T-helper 22 cell (primary cell): ENCODE measurements around the gene SAG.

ENCODE experiments used
- DNase-seq: peaks from one replicate; pipeline ENCODE4 v3.0.0-alpha.2; 2020; ENCODE audit warnings: low read depth

The SAG gene

DNA sequence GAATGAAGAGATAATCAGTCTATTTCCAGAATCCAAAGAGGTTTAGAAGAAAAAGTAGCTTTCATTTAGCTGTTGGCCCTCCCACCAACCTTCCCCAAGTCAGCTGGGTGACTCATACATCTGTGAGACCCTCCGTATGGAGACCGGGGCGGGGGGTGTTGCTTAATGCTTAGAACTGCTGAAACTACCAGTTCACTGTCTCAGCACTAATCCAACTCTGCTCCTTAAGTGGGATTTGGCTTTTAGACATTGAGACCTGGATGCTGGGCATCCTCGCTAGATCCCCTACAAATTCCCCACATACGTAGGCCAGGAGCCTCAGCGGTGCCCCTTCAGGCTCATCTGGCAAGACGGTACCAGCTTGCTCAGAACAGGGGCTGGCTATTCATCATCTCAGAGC, at the start of gene SAG:
Gene SAG (plus strand): TSS at position 252 of the 400 bp plus-strand sequence. CDS start 1,374 bp downstream, outside the sequence.
- no peak for DNase-seq

GRCh38 chr2:233258211-233258610, 49.4 kb upstream of the SAG start:
- DNase-seq = no peak

- no peak for DNase-seq
Measured at GRCh38 chr2:233259730-233260129, 47.9 kb upstream of the SAG start.

- no peak for DNase-seq
Measured at GRCh38 chr2:233260661-233261060, 47.0 kb upstream of the SAG start.

DNA sequence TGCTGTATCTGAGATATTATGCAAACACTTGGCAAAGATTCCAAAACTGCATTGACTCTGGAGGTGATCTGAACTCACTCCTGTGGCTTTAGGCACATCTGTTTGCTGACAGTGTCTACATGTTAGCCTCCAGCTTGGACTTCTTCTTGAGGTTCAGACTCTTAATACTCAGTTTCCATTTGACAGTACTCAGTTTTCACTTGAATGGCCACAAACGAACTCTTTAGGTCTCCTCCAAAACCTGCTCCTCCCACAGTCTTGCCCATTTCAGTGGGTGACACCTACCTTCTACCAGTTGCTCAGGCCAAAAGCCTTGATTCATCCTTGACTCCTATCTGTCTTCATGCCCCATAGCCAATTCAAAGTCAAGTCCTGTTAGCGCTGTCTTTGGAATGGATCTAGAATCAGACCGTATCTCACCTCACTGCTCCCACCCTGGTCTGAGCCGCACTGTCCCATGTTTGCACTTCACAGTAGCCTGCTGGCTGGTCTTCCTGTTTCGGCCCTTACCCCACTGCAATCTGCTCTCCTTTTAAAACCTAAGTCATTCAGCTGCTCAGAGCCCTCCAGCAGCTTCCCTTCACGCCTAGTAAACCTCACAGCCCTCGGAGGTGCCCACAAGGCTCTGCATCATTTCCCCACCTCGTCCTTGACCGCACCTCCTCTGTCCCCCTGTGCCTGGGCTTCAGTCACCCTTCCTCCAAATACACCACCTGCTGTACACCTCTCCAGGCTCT, 45.6 kb upstream of the SAG start:
- DNase-seq = no peak

GRCh38 chr2:233262562-233262961, 45.1 kb upstream of the SAG start:
- DNase-seq = no peak

- no peak for DNase-seq
Measured at GRCh38 chr2:233263045-233263570, 44.5 kb upstream of the SAG start.

GRCh38 chr2:233264667-233265066, 42.9 kb upstream of the SAG start:
- no peak for DNase-seq

DNA sequence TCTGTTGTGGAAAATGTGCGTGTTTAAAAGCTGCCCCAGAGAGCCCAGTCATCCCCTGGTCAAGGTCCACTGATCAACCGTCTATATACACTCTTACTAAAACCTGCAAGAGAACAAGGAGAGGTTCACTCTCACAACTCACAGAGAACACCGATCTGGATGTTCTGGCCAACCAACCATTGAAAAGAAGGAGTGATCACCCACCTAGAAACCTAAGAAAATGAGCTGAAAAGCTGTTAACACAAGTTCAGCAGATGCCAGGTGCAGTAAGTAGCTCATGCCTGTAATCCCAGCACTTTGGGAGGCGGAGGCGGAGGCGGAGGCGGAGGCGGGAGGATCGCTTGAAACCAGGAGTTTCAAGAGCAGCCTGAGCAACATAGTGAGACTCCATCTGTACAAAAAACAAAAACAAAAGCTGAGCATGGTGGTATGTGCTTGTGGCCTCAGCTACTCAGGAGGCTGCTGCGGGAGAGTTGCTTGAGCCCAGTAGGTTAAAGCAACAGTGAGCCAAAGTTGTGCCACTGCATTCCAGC, 41.7 kb upstream of the SAG start:
- no peak for DNase-seq

DNA sequence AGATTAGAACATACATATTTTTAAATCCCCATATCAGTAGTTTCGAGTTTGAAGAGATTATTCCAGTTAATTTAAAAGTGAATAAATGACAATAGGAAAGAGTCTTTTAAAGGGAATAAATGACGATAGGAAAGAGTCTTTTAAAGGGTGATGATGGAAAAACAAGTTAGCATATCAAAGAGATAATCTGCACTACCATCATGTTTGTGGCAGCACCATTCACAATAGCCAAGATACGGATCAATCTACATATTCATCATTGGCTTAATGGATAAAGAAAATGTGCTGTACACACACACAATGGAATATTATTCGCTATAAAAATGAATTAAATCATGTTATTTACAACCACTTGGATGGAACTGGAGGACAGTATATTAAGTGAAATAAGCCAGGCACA, 41.1 kb upstream of the SAG start:
- no peak for DNase-seq

GRCh38 chr2:233267516-233268245, 39.9 kb upstream of the SAG start:
- peak; percentile 85 for DNase-seq

GRCh38 chr2:233270366-233270765, 37.2 kb upstream of the SAG start:
- no peak for DNase-seq

DNA sequence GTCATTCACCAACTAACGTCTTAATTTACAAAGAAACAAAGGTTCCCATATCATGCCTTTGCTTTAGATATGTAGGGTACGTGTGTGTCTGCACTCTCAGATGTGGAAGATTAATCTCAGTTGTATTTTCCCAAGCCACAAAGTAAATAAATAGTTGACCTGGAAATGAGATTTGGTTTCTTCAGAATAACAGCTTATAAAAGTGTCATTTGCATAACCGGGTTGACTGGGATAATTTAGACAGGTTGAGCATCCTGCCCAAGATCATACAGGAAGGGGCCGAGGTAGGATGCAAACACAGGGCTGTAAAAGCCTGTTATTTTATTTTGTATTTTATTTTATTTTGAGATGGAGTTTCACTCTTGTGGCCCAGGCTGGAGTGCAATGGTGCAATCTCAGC, 36.7 kb upstream of the SAG start:
- DNase-seq = no peak

DNA sequence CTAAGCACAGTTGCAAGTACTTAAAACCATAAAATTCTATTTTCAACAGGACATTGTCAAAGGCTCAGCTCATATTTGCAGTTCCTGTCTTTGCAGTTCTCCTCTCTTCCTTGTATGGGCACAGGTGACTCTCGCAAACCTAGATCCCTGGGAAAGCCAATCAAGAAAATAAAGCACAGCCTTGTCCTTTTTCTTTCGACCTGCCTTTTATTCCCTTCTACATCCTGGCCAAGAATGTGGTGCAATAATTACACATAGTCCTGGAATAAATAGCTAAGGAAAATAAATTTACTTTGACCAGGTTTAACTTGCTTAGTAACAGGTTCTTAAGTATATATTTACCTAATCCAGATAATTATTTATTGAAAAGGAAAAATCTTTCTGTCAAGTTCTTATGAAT, 35.9 kb upstream of the SAG start:
- no peak for DNase-seq

- DNase-seq = no peak
Measured at GRCh38 chr2:233273120-233273519, 34.5 kb upstream of the SAG start.

- no peak for DNase-seq
Measured at GRCh38 chr2:233275223-233275622, 32.4 kb upstream of the SAG start.

- DNase-seq = no peak
Measured at GRCh38 chr2:233278921-233279320, 28.7 kb upstream of the SAG start.

DNA sequence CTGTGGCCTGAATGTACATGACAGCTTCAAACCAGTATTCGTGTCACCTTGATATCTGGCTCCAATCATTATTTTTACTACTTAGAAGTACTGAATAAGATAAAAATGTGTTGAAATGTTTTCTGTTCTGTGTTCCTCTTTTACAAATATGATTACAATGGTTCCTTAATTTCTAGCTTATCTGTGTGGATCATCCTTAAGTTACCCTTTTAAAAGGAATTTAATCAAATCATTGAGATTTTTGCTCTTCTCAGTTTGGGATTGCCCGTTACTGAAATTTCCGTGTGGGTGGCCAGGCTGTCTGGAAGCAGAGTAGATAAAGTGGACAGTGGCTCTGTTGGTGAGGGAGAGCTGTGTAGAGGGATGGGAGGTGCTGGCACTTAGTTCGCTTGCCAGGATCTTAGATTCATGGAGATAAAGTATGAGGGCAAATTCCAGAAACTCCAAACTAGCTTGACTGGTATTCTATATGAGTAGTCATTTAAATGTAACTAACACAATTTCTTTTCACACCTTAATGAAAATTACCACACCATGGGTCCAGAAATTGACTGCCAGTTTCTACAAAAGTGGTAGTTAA, 27.4 kb upstream of the SAG start:
- no peak for DNase-seq

GRCh38 chr2:233281553-233281952, 26.1 kb upstream of the SAG start:
- DNase-seq = no peak

DNA sequence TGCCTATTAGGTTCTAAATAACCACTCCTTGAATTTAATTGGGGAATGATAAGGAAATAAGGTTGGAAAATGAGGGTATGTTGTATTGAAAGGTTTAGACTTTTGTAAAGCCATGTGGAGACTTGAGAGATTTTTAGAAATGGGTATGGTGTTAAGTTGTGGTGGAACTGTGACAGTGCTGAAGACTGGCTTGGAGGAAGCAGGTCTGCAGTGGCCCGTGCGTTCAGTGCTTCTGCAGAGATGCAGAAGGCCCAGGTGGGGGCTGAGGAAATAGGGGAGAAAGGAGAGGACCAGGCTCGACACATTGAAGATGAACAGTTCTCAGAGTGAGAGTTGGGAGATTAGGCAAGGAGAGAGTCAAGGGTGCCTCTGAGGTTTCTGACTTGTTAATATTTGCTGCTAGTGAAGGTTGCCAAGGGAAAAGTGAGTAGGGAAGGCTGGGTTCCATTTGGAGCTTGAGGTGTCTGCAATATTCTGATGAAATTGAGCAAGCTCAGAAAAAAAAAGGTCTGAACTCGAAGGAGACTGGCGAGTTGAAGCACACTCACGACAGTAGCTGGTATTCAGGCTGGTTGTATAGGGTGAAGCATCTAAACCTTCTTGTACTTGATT, 25.5 kb upstream of the SAG start:
- no peak for DNase-seq

DNA sequence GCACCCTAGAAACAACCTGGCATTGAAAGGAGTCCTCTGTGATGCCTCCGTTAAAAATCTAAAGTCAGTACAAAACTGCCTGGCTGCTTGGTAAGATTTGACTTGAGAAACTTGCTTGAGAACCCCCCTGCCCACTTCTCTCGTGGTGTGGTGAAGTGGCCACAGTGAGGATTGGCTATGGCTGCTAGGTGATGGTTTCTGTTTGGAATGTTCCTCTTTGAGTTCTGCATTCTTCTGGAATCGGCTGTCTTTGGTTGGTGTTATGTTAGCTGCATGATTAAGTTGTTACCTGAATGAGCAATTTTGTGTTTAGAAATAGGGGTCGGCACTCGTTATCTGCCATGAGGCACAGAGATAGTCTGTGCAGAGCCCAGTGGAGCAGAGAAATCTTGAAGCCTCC, 21.7 kb upstream of the SAG start:
- no peak for DNase-seq

- DNase-seq = no peak
Measured at GRCh38 chr2:233287871-233288270, 19.7 kb upstream of the SAG start.
